Lung (tissue), 12 donors: ENCODE data around the gene LEKR1. TPM values are rescaled to one million over a fixed set of nuclear protein-coding genes. Genes with fewer than 3 reads are reported as not detected.

Experiments
- ATAC-seq: fragments of 200-7000 bp; cut with Tn5 transposase; one replicate; pipeline ENCODE4 v1.9.1; 2020; ENCODE audit warnings: moderate number of reproducible peaks; ENCODE audit not compliant: insufficient read depth, low FRiP score
- DNase-seq, 3 donors: peaks; one replicate each; pipeline ENCODE4 v3.0.0-alpha.2; 2013 to 2017
- H3K27ac ChIP-seq, 2 donors: one replicate each; pipeline ENCODE4 v1.5.1; 2013; ENCODE audit warnings: mild to moderate bottlenecking in 2 of 2, moderate library complexity in 2 of 2, control low read depth in 1 of 2, inconsistent platforms in 1 of 2, low read depth in 1 of 2, low read length in 1 of 2
- H3K27me3 ChIP-seq, 3 donors: one replicate each; pipeline ENCODE4 v1.5.1; 2013; ENCODE audit warnings: low read length in 2 of 3; ENCODE audit not compliant: control insufficient read depth in 3 of 3, insufficient read depth in 3 of 3
- H3K36me3 ChIP-seq, 4 donors: one replicate each; pipeline ENCODE4 v1.5.1; 2013; ENCODE audit warnings: low read length in 4 of 4, mild to moderate bottlenecking in 1 of 4, moderate library complexity in 1 of 4; ENCODE audit not compliant: control insufficient read depth in 4 of 4, insufficient read depth in 4 of 4
- H3K4me1 ChIP-seq, 5 donors: one replicate each; pipeline ENCODE4 v1.5.1; 2013; ENCODE audit warnings: low read length in 5 of 5, mild to moderate bottlenecking in 2 of 5, moderate library complexity in 1 of 5; ENCODE audit not compliant: control insufficient read depth in 5 of 5, insufficient read depth in 5 of 5
- H3K4me3 ChIP-seq: one replicate; pipeline ENCODE4 v1.5.1; 2013; ENCODE audit warnings: mild to moderate bottlenecking, control low read depth, moderate library complexity
- H3K9ac ChIP-seq, 2 donors: one replicate each; pipeline ENCODE4 v1.5.1; 2013; ENCODE audit warnings: low read length in 2 of 2, control low read depth in 1 of 2; ENCODE audit not compliant: insufficient read depth in 1 of 2
- H3K9me3 ChIP-seq, 4 donors: one replicate each; pipeline ENCODE4 v1.5.1; 2013; ENCODE audit warnings: low read length in 3 of 4, mild to moderate bottlenecking in 1 of 4, moderate library complexity in 1 of 4; ENCODE audit not compliant: control insufficient read depth in 4 of 4, insufficient read depth in 3 of 4
- CTCF ChIP-seq: IDR thresholded peaks from 2 replicates; pipeline ENCODE4 v1.5.1; 2012; ENCODE audit warnings: mild to moderate bottlenecking; ENCODE audit errors: control extremely low read depth, extremely low read depth
- WGBS, 2 donors: extraction: QIAGEN DNeasy Blood & Tissue Kit; methylation state at CpG; one replicate each; pipeline ENCODE4 v1.1.7; 2013; 5-methylcytosine and 5-hydroxymethylcytosine counted together
- polyA plus RNA-seq, 2 donors: library from polyadenylated mRNA; stranded (reverse); fragments of 200-250 nt; gene quantifications; one replicate each; pipeline ENCODE4 v1.2.1, GENCODE V29; 2013
- total RNA-seq, 2 donors: library from RNA; depleted of rRNA in 1 of 2; stranded (reverse); fragments of >200 nt in 1 of 2; gene quantifications; one replicate each; pipeline ENCODE4 v1.2.1, GENCODE V29; 2014 to 2021
- donor health status: control.
- donor health status: control.
- donor health status: Bipolar disorder and iron deficiency.
- donor health status: healthy.
- donor health status: DM: yes; HTN: yes; CAD: no.

Gene LEKR1
- total and polyA plus RNA-seq, 4 donors = 0.71 to 5.4 (median 3.2) TPM

- 88% methylated on average over 6 of the region's 6 CpGs for WGBS, 2 donors
- H3K9me3 ChIP-seq = no peaks in the 10 kb centered on the region
- H3K27me3 ChIP-seq = no peaks in the 10 kb centered on the region
- no peak overlapping the region for H3K4me3 ChIP-seq
- no peak for TF ChIP-seq CTCF
- H3K36me3 ChIP-seq = no peaks in the 10 kb centered on the region
- no peaks in the 10 kb centered on the region for H3K4me1 ChIP-seq
- no peak overlapping the region for H3K9ac ChIP-seq
- H3K27ac ChIP-seq = no peak overlapping the region
- no peak for DNase-seq
- no peak for ATAC-seq
These were observed 92.6 kb downstream of the LEKR1 start for GRCh38 chr3:156918746-156919145.

GRCh38 chr3:156919818-156920217, 93.7 kb downstream of the LEKR1 start:
- H3K27me3 ChIP-seq = no peaks in the 10 kb centered on the region
- no peaks in the 10 kb centered on the region for H3K36me3 ChIP-seq
- no peak for TF ChIP-seq CTCF
- H3K4me3 ChIP-seq = no peak overlapping the region
- H3K27ac ChIP-seq = no peak overlapping the region
- 87 to 90% methylated on average over 3 of the region's 3 CpGs for WGBS, 2 donors
- H3K4me1 ChIP-seq = no peaks in the 10 kb centered on the region
- DNase-seq (no peak), ATAC-seq (no peak)
- no peak overlapping the region for H3K9ac ChIP-seq
- no peaks in the 10 kb centered on the region for H3K9me3 ChIP-seq

GRCh38 chr3:156920399-156920798, 94.2 kb downstream of the LEKR1 start:
- Histone ChIP-seq H3K4me3 (no peak overlapping the region), H3K27me3 (no peaks in the 10 kb centered on the region), H3K27ac (no peak overlapping the region), H3K36me3 (no peaks in the 10 kb centered on the region), H3K9ac (no peak overlapping the region), H3K9me3 (no peaks in the 10 kb centered on the region), H3K4me1 (no peaks in the 10 kb centered on the region)
- no peak for ATAC-seq
- no peak for DNase-seq
- 76 to 88% methylated on average over 1 of the region's 1 CpG for WGBS, 2 donors
- TF ChIP-seq CTCF = no peak

- TF ChIP-seq CTCF = no peak
- no peak for ATAC-seq
- Histone ChIP-seq H3K4me1 (no peaks in the 10 kb centered on the region), H3K27me3 (no peaks in the 10 kb centered on the region), H3K4me3 (no peak overlapping the region), H3K9ac (no peak overlapping the region), H3K9me3 (peaks cover 0 to 5% (median 0%) of the 10 kb centered on the region in 4 donors), H3K27ac (no peak overlapping the region), H3K36me3 (no peaks in the 10 kb centered on the region)
- WGBS, 2 donors = 96 to 97% methylated on average over 1 of the region's 1 CpG
- DNase-seq = no peak
These were observed 97.2 kb downstream of the LEKR1 start for GRCh38 chr3:156923349-156923748.
